Measurements from ENCODE around the gene AMOTL1.

AMOTL1 gene

DNA sequence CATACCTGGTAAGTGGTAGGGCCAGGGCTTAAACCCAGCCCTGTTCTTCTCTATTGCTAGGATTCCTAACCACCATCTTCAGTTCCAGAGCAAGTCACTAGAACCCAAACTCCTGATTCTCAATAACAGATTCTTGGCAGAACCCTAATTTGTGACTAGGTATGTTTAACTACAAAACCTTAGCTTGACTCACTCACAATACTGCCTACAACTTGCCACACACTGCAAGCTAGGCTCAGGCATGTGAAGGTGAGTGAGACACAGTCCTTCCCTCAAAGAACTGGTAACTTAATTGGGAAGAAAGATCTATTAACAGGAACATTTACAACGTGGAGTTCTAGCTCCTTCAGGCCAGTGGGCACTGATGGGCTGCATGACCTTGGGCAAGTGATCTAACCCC, 14.5 kb upstream of the AMOTL1 start:
- no peak overlapping the region for H3K27ac ChIP-seq
- TF ChIP-seq, protein P1, sequence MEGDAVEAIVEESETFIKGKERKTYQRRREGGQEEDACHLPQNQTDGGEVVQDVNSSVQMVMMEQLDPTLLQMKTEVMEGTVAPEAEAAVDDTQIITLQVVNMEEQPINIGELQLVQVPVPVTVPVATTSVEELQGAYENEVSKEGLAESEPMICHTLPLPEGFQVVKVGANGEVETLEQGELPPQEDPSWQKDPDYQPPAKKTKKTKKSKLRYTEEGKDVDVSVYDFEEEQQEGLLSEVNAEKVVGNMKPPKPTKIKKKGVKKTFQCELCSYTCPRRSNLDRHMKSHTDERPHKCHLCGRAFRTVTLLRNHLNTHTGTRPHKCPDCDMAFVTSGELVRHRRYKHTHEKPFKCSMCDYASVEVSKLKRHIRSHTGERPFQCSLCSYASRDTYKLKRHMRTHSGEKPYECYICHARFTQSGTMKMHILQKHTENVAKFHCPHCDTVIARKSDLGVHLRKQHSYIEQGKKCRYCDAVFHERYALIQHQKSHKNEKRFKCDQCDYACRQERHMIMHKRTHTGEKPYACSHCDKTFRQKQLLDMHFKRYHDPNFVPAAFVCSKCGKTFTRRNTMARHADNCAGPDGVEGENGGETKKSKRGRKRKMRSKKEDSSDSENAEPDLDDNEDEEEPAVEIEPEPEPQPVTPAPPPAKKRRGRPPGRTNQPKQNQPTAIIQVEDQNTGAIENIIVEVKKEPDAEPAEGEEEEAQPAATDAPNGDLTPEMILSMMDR (conservative IDR thresholded peaks at IDR 0.05): no peak
- TF ChIP-seq ZFX (IDR thresholded peaks at IDR 0.05): no peak

DNA sequence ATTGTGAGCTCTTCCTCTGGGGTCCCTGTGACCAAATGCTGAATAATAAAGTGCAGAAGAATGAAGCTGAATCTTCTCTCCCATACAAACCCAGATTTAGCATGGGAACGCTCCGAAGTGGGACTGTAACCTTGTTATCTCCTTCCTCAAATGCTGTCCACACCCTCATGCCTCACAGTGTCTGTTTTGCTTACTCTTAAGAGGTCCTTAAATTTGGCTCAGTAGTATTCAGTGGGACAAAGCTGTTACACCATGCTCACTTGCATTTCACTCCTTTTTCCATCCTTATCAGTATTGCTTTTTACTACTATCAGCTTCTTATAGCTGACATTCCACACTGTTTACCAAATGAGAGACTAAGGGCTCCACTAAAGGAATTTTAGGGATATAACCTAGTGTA, 13.8 kb upstream of the AMOTL1 start:
- no peak overlapping the region for H3K27ac ChIP-seq
- no peak for TF ChIP-seq ZFX (IDR thresholded peaks at IDR 0.05)
- TF ChIP-seq, protein P1 (conservative IDR thresholded peaks at IDR 0.05): no peak

DNA sequence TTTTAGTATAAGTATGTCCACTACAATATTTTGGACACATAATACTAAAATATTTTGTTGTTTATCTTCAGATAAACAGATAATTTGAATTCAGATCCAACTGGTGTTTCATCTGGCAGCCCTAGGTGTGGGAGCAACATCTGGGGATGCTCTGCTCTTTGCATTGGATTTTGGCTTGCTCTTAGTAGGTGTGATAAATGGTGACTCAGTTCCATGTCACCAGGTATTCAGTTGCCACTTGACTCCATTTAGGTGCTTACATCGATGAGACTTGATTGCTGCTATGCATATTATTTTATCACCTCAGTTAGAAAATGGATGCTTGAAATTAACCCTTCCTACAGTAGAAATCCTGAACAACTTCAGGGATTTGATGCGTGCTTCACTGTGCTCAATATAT, 13.3 kb upstream of the AMOTL1 start:
- no peak overlapping the region for H3K27ac ChIP-seq
- TF ChIP-seq ZFX (IDR thresholded peaks at IDR 0.05): no peak
- TF ChIP-seq, protein P1 (conservative IDR thresholded peaks at IDR 0.05): no peak

DNA sequence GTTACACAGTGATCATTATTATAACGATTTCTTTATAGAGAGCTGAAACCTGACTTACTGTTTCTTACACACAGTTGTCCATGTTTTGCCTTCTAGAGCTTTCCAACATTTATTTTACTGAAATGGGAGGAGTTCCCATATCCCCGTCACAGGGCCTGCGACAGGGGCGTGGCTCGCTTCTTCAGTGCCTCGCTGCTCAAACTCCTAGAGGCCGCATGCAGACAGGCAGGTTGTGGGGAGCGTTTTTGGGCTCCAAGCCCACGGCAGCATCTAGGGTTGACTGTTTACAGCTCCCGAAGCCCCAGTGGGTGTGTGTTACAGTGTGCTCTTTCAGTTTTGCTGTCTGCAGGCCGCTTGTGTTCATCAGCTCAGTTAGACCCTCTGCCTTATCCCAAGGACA, 12.7 kb upstream of the AMOTL1 start:
- H3K27ac ChIP-seq: no peak overlapping the region
- TF ChIP-seq, protein P1 (conservative IDR thresholded peaks at IDR 0.05): no peak
- TF ChIP-seq ZFX (IDR thresholded peaks at IDR 0.05): no peak

DNA sequence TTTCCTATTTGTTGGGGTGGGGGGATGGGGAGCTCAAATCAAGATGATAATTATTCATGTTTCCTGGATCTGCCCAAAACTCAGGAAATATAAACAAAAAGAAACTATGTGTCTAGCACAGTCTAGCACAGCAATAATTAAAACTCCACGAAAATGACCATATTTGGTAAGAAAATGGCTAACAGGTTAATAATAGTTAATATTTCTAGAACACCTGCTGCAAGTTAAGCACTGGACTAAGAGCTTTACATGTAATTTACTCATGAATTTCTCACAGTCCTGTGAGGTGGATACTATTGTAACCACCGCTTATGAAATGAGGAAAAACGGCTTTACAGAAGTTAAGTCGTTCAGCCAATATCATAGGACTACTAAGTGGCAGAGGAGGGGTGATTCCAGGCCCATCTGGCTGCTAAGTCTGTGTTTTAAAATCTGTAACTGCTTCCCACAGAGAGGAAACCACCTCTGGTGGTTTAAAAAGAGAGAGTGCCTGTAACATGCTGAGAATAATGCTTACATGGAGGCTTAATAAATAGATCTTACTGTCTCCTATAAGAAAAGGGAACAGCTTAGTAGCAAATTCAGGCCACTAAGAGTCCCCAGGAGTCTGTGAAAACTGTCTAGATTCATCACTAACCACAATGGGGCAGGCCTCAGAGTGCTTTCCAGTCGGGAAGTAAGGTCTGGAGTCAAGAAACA, 11.0 kb upstream of the AMOTL1 start:
- no peak overlapping the region for H3K27ac ChIP-seq
- TF ChIP-seq ZFX (IDR thresholded peaks at IDR 0.05): no peak
- TF ChIP-seq, protein P1 (conservative IDR thresholded peaks at IDR 0.05): no peak

DNA sequence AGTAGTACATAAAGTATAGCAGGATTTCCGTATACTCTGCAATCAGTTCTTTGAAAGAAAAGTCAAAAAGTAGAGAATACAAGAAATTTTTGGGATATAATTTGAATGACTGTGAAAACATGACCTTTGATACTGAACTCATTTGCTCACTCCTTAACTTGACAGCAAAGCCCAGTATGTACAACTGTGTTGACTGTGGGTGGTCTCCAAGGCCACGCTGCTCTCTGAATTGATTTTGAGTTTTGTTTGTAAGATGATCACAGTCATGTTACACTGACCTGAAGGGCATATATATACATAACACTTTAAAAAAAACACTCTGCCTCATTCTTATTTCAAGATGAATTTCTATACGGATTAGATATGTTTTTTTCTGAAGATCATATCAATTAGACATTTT, 9.5 kb upstream of the AMOTL1 start:
- no peak for TF ChIP-seq ZFX (IDR thresholded peaks at IDR 0.05)
- TF ChIP-seq, protein P1 (conservative IDR thresholded peaks at IDR 0.05): no peak
- H3K27ac ChIP-seq: no peak overlapping the region

DNA sequence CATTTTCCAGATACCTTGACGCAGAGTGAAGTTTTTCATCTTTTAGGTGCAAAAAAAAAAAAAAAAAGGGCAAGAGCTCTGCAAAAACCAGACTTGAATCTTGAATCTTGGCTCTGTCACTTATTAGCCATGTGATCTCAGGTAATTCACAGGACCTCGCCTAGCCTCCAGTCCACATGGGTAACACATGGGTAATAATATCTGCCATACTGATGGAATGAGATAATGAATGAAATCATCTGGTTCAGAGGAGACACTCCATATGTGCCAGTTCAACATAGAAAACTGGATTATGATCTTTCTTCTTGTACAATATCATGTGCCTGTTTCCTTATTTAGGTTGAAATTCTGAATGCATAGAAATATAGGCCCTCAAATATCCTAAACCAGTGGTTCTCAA, 8.6 kb upstream of the AMOTL1 start:
- no peak for TF ChIP-seq ZFX (IDR thresholded peaks at IDR 0.05)
- TF ChIP-seq, protein P1 (conservative IDR thresholded peaks at IDR 0.05): no peak

More for the DNA sequence above, 8.6 kb upstream of the AMOTL1 start:
- no peak overlapping the region for H3K27ac ChIP-seq
